ENCODE results near the gene VWA3B.

VWA3B gene

GRCh38 chr2:98293030-98293429 is 206.1 kb downstream of the VWA3B start:
- ATAC-seq = no peak
- TF ChIP-seq SNAI2 (CRISPR knock-in tag; IDR thresholded peaks at IDR 0.05) (no peak), OSR1 (CRISPR knock-in tag; IDR thresholded peaks at IDR 0.05) (no peak), PATZ1 (CRISPR knock-in tag; IDR thresholded peaks at IDR 0.05; ENCODE audit: borderline replicate concordance) (no peak), ESRRG (CRISPR knock-in tag; IDR thresholded peaks at IDR 0.05) (no peak), TOX (CRISPR knock-in tag; IDR thresholded peaks at IDR 0.05; ENCODE audit: borderline replicate concordance) (no peak), CSDC2 (CRISPR knock-in tag; IDR thresholded peaks at IDR 0.05) (no peak), TCF4 (CRISPR knock-in tag; IDR thresholded peaks at IDR 0.05; ENCODE audit: borderline replicate concordance) (no peak), ARNTL (CRISPR knock-in tag; IDR thresholded peaks at IDR 0.05; ENCODE audit: borderline replicate concordance, low read depth) (no peak), CREB5 (CRISPR knock-in tag; IDR thresholded peaks at IDR 0.05; ENCODE audit: low read depth) (no peak), ZC3H10 (CRISPR knock-in tag; IDR thresholded peaks at IDR 0.05) (no peak), BACH2 (CRISPR knock-in tag; IDR thresholded peaks at IDR 0.05; ENCODE audit: borderline replicate concordance) (no peak), ZNF8 (CRISPR knock-in tag; IDR thresholded peaks at IDR 0.05) (no peak), ZFP30 (CRISPR knock-in tag; IDR thresholded peaks at IDR 0.05) (no peak)
- TF ChIP-seq, protein P1, sequence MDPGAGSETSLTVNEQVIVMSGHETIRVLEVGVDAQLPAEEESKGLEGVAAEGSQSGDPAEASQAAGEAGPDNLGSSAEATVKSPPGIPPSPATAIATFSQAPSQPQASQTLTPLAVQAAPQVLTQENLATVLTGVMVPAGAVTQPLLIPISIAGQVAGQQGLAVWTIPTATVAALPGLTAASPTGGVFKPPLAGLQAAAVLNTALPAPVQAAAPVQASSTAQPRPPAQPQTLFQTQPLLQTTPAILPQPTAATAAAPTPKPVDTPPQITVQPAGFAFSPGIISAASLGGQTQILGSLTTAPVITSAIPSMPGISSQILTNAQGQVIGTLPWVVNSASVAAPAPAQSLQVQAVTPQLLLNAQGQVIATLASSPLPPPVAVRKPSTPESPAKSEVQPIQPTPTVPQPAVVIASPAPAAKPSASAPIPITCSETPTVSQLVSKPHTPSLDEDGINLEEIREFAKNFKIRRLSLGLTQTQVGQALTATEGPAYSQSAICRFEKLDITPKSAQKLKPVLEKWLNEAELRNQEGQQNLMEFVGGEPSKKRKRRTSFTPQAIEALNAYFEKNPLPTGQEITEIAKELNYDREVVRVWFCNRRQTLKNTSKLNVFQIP (CRISPR knock-in tag; IDR thresholded peaks at IDR 0.05; ENCODE audit: borderline replicate concordance, low read depth) = no peak
- TF ChIP-seq, protein P2, sequence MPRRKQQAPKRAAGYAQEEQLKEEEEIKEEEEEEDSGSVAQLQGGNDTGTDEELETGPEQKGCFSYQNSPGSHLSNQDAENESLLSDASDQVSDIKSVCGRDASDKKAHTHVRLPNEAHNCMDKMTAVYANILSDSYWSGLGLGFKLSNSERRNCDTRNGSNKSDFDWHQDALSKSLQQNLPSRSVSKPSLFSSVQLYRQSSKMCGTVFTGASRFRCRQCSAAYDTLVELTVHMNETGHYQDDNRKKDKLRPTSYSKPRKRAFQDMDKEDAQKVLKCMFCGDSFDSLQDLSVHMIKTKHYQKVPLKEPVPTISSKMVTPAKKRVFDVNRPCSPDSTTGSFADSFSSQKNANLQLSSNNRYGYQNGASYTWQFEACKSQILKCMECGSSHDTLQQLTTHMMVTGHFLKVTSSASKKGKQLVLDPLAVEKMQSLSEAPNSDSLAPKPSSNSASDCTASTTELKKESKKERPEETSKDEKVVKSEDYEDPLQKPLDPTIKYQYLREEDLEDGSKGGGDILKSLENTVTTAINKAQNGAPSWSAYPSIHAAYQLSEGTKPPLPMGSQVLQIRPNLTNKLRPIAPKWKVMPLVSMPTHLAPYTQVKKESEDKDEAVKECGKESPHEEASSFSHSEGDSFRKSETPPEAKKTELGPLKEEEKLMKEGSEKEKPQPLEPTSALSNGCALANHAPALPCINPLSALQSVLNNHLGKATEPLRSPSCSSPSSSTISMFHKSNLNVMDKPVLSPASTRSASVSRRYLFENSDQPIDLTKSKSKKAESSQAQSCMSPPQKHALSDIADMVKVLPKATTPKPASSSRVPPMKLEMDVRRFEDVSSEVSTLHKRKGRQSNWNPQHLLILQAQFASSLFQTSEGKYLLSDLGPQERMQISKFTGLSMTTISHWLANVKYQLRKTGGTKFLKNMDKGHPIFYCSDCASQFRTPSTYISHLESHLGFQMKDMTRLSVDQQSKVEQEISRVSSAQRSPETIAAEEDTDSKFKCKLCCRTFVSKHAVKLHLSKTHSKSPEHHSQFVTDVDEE (CRISPR knock-in tag; IDR thresholded peaks at IDR 0.05) = no peak

DNA sequence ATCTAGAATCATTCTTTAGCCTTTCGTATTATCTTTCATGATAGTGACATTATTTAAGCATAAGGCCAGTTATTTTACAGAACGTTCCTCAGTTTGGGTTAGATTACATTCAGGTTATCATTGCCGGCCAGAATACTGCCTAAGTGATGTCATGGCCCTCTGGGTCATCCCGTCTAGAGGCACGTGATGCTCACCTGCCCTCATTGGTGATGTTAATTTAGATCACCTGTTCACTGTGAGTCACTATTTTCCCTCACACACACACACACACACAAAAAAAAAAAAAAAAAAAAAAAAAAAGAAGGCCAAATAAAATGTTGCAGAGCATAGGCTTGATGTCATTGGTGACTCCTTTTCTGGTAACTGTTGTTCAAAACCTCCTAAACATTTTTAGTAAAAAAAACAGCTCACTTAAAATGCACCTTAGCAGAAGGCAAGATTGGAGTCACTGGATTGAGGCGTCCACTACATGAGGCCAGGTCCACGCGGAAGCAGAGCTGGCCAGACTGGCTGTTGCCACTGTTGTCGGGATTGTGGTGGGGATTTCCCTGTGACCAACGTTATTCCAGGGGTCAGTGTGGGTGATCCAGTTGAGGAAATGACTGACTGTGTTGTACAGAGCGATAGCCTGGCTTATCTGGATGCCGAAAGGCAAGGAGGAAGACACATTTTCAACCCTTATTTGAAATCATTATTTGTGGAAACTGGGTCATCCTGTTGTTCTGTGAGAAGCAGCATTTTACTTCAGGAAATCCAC is 207.1 kb downstream of the VWA3B start:
- TF ChIP-seq BACH2 (CRISPR knock-in tag; IDR thresholded peaks at IDR 0.05; ENCODE audit: borderline replicate concordance) = no peak
- no peak for TF ChIP-seq GLIS3 (CRISPR knock-in tag; IDR thresholded peaks at IDR 0.05)
- no peak for TF ChIP-seq TOX (CRISPR knock-in tag; IDR thresholded peaks at IDR 0.05; ENCODE audit: borderline replicate concordance)
- no peak for TF ChIP-seq ZFP3 (CRISPR knock-in tag; IDR thresholded peaks at IDR 0.05)
- TF ChIP-seq, protein P2 (CRISPR knock-in tag; IDR thresholded peaks at IDR 0.05) = no peak
- no peak for TF ChIP-seq ZNF8 (CRISPR knock-in tag; IDR thresholded peaks at IDR 0.05)
- no peak for TF ChIP-seq ZNF70 (CRISPR knock-in tag; IDR thresholded peaks at IDR 0.05)
- ATAC-seq = no peak

- no peak for ATAC-seq
- TF ChIP-seq ZNF565 (CRISPR knock-in tag; conservative IDR thresholded peaks at IDR 0.05; ENCODE audit: low read depth) = no peak
- TF ChIP-seq CREB5 (CRISPR knock-in tag; IDR thresholded peaks at IDR 0.05; ENCODE audit: low read depth) = no peak
- TF ChIP-seq, protein P1 (CRISPR knock-in tag; IDR thresholded peaks at IDR 0.05; ENCODE audit: borderline replicate concordance, low read depth) = no peak
- no peak for TF ChIP-seq SNAI2 (CRISPR knock-in tag; IDR thresholded peaks at IDR 0.05)
These were observed 207.7 kb downstream of the VWA3B start for GRCh38 chr2:98294711-98295110.

Data from SK-N-SH treated with all-trans-retinoic acid at 6 μM for 48 hours (cell line).